Stimulated activated CD4-positive, alpha-beta T cell treated with anti-CD3 and anti-CD28 coated beads, TNF-alpha, amount 100 ng/mL, for 24 hours (primary cell): Measurements from ENCODE around the gene IL20RA.
"Not testable (repeated sequence)": the region's sequence is repeated elsewhere in the genome, so short reads cannot be mapped to it uniquely, and the experiment has no call there.

ENCODE experiments used
- DNase-seq, 3 experiments: peaks; one replicate each; pipeline ENCODE4 v3.0.0-alpha.2; 2020; ENCODE audit warnings: low read depth in 3 of 3

Gene IL20RA

GRCh38 chr6:137008204-137008603 lies 36.6 kb downstream of the IL20RA start:
- no peak for DNase-seq

DNA sequence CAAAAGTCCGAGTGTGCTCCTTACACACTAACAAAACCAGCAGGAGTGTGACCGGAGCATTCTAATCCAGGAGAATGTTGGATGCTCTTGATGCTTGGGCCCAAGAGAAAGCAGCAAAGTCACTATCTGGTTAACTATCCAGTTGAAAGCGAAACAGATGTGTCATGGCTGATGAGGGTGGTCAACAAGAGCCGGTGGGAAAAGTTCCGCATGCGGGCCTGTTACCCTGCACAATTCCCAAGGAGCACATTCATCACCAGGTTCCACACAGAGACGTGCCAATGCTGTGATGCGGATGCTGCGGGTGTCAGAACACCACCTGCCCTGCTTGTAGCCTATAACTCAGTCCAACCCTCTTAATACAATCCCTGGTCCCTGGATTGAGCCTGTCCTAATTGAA lies 38.7 kb downstream of the IL20RA start:
- DNase-seq, result no peak

DNA sequence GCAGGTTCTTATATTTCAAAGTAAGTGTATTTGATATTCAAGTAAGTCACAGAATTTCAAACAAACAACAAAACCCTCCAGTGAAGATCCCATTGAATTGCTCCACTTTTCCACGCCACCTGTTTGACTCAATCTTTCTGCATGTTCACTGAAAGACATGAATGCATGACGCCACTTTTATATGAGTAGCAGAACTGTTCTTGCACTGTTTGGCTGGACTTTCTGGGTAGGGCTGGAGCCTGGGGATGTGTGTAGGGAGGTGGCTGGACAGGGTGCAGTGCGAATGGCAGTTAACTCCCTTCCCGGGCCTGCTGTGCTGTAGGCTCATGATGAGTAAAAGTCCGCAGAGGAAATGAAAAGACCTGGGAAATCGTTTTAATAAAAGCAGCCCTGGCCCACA lies 39.7 kb downstream of the IL20RA start:
- no peak for DNase-seq

DNA sequence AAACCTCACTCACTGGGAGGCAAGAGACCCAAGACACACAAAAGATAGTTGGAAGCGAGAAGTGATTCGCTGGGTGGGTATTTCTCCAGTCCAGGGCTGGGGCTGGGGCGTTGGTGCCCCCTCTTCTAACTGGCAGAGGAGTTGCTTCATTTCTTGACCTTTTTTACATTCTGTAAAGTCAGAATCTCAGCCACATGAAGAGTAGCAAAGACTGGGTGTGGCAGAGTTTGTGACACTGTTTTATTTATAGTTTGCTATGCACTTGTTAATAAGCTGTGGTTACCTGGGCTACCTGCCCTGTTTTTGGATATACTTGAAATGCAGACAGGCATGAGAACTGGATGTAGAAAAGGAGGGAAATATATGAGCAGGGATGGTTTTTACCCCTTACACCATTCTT lies 42.3 kb downstream of the IL20RA start:
- no peak for DNase-seq

DNA sequence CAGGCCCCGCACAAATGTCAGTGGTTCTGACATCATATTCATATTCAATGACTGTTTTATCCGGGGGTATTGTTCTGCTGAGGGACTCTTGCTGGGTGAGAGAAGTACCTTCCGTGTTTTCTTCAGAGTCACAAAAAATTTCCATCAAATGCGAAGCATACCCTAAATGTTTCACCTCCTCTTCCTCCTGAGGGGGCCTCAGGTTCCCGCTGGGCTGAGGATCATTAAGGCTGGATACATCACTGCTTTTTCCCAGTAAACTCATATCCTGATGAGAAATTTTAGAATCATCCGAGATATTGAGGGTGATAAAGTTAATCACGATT lies 42.8 kb downstream of the IL20RA start:
- no peak for DNase-seq

GRCh38 chr6:137001299-137001976 lies 43.3 kb downstream of the IL20RA start:
- DNase-seq, result no peak

DNA sequence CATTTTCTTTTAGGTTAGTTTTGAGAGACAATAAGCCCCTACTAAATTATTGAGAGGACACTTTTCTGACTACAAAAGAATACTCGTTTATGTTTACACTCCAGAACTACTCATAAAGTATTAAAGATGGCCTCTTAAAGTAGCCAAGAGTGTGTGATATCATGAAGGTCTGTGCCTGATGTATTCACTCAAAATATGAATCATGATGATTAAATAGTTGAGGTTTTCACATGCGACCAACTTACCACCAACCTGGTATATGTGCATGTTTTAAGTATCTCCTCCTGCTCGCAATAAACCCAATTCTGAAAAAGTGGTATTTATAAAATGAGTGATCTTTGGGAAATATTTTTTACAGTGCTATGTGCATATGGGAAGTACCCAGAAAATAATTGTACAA lies 43.9 kb downstream of the IL20RA start:
- DNase-seq, result no peak

DNA sequence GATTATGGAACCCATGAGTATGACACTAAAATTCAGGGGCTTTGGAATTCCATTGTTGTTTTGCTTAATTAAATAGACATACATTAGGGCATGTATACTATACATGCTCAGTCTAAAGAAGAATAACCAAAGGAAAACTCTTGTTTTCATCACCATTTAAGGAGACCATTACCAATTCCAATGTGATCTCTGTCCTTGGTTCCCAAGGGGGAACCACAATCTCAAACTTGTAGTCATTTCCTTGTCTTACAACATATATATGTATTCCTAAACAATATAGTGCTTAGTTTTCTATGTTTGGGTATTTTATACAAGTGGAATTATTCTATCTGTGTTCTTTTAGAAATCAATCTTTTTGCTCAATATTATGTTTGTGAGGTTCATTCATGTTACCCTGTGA lies 49.2 kb downstream of the IL20RA start:
- DNase-seq, result no peak

- no peak for DNase-seq
Observed at GRCh38 chr6:136994782-136995181, 50.0 kb downstream of the IL20RA start.

GRCh38 chr6:136992113-136992512 lies 52.7 kb downstream of the IL20RA start:
- no peak for DNase-seq

DNA sequence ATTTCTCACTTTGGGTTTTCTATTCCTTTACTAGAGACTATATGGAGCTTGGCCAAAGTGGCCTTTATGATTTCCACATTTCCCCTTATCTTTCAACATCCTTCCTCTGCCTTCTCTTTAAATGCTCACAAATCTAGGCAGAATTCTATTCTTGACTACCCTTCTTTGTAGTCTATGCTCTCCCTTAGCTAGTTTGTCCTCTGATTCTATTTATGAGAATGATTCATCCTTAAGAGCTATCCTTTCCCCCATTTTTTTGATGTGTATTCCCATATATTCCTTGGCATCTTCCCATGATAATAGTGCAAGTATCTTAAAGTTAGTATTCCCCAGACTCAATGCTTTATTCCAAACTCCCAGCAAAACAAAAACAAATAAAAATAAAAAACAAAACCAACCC lies 53.1 kb downstream of the IL20RA start:
- no peak for DNase-seq

GRCh38 chr6:136990754-136991153 lies 54.0 kb downstream of the IL20RA start:
- no peak for DNase-seq

GRCh38 chr6:136990242-136990578 lies 54.6 kb downstream of the IL20RA start:
- no peak for DNase-seq

- DNase-seq, result no peak
Observed at GRCh38 chr6:136989571-136990241, 55.1 kb downstream of the IL20RA start.

- no peak for DNase-seq
Observed at GRCh38 chr6:136987526-136987925, 57.2 kb downstream of the IL20RA start.

DNA sequence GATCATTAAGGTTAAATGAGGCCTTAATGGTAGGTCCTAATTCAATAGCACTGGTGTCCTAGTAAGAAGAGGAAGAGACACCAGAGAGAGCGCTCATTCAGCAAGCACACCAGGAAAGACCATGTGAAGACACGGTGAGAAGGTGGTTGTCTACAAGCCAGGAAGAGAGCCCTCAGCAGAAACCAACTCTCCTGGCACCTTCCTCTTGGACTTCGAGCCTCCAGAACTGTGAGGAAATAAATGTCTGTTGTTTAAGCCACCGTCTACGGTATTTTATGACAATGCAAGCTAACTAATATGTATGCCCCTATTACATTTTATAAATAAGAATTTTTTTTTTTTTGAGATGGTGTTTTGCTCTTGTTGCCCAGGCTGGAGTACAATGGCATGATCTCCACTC lies 59.3 kb downstream of the IL20RA start:
- no peak for DNase-seq

DNA sequence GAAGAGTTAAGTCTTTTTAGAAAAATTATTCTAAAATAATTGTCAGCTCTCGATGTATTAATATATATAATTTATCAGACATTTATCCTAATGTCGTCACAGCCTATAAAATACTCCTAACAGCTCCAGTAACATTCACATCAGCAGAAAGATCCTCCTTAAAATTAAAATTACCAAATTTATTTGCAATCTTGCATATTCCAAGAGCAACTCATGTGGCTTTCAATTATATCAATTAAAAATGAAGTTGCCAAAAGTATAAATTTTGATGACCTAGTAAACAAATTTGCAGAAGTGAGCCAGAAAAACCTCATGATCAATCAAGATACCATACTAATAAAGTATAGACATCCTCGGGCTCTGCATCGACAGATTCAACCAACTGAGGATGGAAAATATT lies 60.2 kb downstream of the IL20RA start:
- no peak for DNase-seq

DNA sequence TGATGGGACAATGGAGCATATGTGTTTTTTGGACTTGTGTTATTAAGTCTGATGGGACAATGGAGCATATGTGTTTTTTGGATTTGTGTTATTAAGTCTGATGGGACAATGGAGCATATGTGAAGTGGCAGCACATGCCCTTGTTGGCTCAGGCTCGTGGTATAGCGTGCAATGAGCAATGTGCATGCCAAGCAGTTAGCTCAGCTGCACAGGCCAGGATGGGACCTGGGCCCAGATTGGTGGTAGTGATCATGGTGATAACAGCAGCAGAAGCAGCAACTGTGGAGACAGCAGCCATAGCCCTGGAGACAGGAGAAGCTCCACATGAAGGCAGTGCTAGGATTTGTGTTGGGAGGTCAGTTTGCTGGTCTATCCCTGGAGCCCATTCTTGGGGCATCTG lies 61.1 kb downstream of the IL20RA start:
- no peak for DNase-seq

- no peak for DNase-seq
Observed at GRCh38 chr6:136982928-136983327, 61.8 kb downstream of the IL20RA start.

DNA sequence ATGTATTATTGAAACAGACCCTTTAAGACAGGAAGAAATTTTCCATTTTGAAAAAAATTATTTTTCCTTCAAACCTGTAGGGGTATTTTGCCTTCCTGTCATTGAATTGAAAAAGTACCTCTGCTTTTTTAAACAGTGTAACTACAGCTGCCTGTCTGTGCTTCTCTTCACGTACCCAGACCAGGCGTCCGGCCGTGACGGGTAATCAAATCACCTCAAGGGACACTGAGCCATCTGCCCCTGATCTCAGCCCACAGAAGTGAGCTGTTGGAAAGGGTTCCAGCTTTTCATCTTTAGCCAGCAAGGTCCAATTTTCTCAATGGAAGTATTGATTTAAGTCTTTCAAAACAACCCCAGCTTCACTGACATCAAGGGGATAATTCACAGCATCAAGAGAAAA lies 64.7 kb downstream of the IL20RA start:
- no peak for DNase-seq

- DNase-seq, result no peak
Observed at GRCh38 chr6:136979206-136979605, 65.6 kb downstream of the IL20RA start.

- DNase-seq, result no peak
Observed at GRCh38 chr6:136977075-136977474, 67.7 kb downstream of the IL20RA start.

GRCh38 chr6:136975089-136975715 lies 69.6 kb downstream of the IL20RA start:
- no peak for DNase-seq

DNA sequence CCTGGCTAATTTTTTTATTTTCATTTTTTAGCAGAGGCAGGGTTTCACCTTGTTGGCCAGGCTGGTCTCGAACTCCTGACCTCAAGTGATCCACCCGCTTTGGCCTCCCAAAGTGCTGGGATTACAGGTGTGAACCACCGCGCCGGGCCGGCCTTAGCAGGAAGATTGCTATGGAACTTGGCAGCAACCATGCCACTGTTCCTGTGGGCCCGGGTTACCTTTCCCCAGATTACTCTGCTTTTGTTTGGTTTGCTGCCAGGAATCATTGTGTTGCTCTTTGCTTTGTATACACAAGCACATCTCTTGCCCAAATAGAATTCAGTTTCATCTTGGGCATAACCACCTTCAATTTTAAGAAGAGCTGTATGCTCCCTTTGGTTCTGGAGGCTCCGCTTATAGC lies 71.0 kb downstream of the IL20RA start:
- DNase-seq, result not testable (repeated sequence)
